Type B pancreatic cell (in vitro differentiated cells): ENCODE results near the gene PHF2. TPM values are rescaled to one million over a fixed set of nuclear protein-coding genes. Genes with fewer than 3 reads are reported as not detected.

Experiments
- DNase-seq: peaks from one replicate; pipeline ENCODE4 v3.0.0; 2021; ENCODE audit warnings: mixed read lengths; ENCODE audit not compliant: unreplicated experiment; ENCODE audit errors: extremely low spot score
- H3K27ac Mint-ChIP-seq: 2 replicates; pipeline ENCODE4 v1.8.0; 2021; ENCODE audit warnings: mild to moderate bottlenecking, mixed read lengths
- H3K27me3 Mint-ChIP-seq: 2 replicates; pipeline ENCODE4 v1.8.0; 2021; ENCODE audit warnings: mixed read lengths
- H3K36me3 Mint-ChIP-seq: 2 replicates; pipeline ENCODE4 v1.8.0; 2021; ENCODE audit warnings: mixed read lengths
- H3K4me1 Mint-ChIP-seq: one replicate; pipeline ENCODE4 v1.8.0; 2021; ENCODE audit warnings: mixed read lengths; ENCODE audit not compliant: unreplicated experiment
- H3K4me3 Mint-ChIP-seq: 2 replicates; pipeline ENCODE4 v1.8.0; 2021; ENCODE audit warnings: mild to moderate bottlenecking, mixed read lengths
- H3K9me3 Mint-ChIP-seq: 2 replicates; pipeline ENCODE4 v1.8.0; 2021; ENCODE audit warnings: mixed read lengths
- total RNA-seq: library from RNA; stranded (reverse); gene quantifications from 2 replicates; pipeline ENCODE4 v1.2.1, GENCODE V29; 2021; ENCODE audit warnings: low replicate concordance
- TF ChIP-seq, protein P1 (sequence below): fragments of 200-600 bp; sonication (generic); conservative IDR thresholded peaks from 2 replicates; pipeline ENCODE4 v1.5.0; 2021; ENCODE audit warnings: antibody characterized with exemption, mild to moderate bottlenecking

The PHF2 gene
- total RNA-seq, 1 donor from 2014 or later = 34.7 TPM

DNA sequence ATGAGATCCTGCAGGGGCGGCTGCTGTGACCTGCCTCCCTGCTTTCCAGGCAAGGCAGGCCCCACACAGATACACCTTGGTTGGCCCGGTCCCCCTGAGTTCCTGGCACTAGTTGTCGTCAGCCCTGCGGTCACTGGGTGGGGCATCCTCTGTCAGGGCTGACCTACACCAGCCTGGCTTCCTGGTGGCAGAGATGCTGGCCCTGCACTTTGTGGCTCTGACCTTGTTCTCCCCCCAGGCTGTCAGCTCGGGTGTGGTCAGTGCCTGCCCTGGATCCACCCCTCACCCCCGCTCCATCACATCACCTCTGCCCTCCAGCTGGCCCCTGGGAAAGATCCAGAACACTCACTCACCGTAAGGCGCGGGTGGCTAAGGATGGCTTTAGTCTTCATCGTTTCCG is 74.1 kb downstream of the PHF2 start:
- H3K27me3 Mint-ChIP-seq = no peaks in the 10 kb centered on the region
- H3K36me3 Mint-ChIP-seq = peaks cover 5% of the 10 kb centered on the region
- no peaks in the 10 kb centered on the region for H3K4me1 Mint-ChIP-seq
- DNase-seq = peak; percentile 58
- H3K27ac Mint-ChIP-seq = no peak overlapping the region
- H3K9me3 Mint-ChIP-seq = no peaks in the 10 kb centered on the region
- TF ChIP-seq, protein P1, sequence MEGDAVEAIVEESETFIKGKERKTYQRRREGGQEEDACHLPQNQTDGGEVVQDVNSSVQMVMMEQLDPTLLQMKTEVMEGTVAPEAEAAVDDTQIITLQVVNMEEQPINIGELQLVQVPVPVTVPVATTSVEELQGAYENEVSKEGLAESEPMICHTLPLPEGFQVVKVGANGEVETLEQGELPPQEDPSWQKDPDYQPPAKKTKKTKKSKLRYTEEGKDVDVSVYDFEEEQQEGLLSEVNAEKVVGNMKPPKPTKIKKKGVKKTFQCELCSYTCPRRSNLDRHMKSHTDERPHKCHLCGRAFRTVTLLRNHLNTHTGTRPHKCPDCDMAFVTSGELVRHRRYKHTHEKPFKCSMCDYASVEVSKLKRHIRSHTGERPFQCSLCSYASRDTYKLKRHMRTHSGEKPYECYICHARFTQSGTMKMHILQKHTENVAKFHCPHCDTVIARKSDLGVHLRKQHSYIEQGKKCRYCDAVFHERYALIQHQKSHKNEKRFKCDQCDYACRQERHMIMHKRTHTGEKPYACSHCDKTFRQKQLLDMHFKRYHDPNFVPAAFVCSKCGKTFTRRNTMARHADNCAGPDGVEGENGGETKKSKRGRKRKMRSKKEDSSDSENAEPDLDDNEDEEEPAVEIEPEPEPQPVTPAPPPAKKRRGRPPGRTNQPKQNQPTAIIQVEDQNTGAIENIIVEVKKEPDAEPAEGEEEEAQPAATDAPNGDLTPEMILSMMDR = no peak
- no peak overlapping the region for H3K4me3 Mint-ChIP-seq

DNA sequence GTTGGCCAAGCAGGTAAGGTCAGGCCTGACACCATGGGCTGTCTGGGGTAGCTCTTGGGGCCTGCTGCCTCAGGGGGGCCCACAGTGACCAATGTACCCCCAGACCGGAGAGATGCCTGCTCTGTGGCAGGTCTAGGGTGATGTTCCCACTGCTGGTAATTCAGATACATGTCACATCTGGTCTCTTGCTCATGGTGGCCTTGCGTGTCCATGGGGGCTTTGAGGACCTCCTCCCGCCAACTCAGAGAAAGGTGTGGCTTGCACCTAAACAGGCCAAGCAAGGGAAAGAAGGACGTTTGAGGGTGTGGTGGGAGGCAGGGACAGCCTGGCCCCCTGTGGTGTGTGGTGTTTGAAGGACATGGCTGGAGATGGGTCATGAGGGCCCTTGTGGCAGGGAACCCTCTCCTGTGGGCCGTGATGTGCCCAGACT is 75.2 kb downstream of the PHF2 start:
- Mint-ChIP-seq H3K4me3 (no peak overlapping the region), H3K9me3 (no peaks in the 10 kb centered on the region), H3K4me1 (no peaks in the 10 kb centered on the region), H3K27ac (no peak overlapping the region), H3K27me3 (no peaks in the 10 kb centered on the region), H3K36me3 (peaks cover 5% of the 10 kb centered on the region)
- peak; percentile 52 for DNase-seq
- TF ChIP-seq, protein P1 = no peak

DNA sequence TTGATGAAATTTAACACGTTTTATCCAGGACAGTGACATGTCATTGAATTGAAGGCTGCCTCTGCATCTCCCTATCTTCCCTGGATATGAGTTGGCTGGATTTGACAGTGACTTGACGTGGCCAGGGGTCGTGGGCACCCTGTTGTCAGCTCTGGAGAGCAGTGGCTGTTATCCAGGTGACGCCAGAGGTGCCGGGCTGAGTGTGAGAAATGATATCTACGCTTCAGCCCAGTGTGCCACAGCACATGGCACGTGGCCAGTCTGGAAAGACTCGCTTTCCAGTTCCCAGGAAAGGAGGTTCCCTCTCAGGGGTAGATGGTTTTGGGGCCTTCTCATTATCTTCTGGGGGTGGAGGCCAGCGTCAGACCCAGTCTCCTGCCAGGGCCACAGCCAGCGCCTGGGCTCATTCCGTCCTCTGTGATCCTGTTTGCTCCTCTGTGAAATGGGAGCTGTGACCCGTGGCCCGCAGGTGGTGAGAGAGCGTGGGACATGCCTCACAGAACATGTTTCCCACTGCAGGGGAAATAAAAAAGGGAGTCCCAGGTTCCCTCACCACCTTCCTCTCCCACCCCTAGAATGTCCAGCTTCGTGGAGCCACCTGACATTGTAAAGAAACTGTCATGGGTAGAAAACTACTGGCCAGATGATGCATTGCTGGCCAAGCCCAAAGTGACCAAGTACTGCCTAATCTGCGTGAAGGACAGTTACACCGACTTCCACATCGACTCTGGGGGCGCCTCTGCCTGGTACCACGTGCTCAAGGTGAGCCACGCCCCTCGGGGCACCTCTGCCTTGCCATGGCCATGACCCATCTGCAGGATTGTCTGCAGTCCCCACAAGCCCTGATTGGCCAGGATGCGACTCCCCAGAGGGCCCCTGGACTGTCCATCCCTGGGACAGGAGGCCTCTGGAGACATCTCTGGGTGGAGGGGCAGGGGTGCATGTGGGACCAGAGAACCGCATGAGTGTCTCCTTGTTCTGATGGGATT is 76.5 kb downstream of the PHF2 start:
- H3K27me3 Mint-ChIP-seq = no peaks in the 10 kb centered on the region
- no peaks in the 10 kb centered on the region for H3K4me1 Mint-ChIP-seq
- H3K36me3 Mint-ChIP-seq = peaks cover 5% of the 10 kb centered on the region
- no peaks in the 10 kb centered on the region for H3K9me3 Mint-ChIP-seq
- TF ChIP-seq, protein P1 = no peak
- H3K27ac Mint-ChIP-seq = no peak overlapping the region
- DNase-seq = no peak
- no peak overlapping the region for H3K4me3 Mint-ChIP-seq

DNA sequence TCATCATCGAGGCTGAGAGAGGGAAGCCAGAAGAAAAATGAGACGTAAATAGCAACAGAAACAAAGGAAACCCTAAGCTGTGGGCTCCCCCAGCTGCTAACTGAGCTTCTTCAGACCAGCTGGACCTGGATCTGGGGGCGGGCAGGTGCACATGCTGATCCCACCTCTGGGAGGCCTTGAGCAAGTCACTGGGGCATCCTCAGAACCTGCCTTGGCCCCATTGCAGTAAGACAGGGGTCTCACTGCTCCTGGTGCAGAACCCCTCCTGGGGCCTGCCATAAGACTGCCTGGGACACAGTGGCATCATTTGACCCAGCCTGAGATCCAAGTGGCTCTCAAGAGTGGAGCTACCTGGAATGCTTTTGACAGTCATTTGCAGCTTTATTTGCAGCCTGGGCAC is 77.4 kb downstream of the PHF2 start:
- no peak overlapping the region for H3K4me3 Mint-ChIP-seq
- no peak for DNase-seq
- H3K4me1 Mint-ChIP-seq = no peaks in the 10 kb centered on the region
- TF ChIP-seq, protein P1 = no peak
- H3K27me3 Mint-ChIP-seq = no peaks in the 10 kb centered on the region
- peaks cover 5% of the 10 kb centered on the region for H3K36me3 Mint-ChIP-seq
- no peak overlapping the region for H3K27ac Mint-ChIP-seq
- H3K9me3 Mint-ChIP-seq = no peaks in the 10 kb centered on the region

DNA sequence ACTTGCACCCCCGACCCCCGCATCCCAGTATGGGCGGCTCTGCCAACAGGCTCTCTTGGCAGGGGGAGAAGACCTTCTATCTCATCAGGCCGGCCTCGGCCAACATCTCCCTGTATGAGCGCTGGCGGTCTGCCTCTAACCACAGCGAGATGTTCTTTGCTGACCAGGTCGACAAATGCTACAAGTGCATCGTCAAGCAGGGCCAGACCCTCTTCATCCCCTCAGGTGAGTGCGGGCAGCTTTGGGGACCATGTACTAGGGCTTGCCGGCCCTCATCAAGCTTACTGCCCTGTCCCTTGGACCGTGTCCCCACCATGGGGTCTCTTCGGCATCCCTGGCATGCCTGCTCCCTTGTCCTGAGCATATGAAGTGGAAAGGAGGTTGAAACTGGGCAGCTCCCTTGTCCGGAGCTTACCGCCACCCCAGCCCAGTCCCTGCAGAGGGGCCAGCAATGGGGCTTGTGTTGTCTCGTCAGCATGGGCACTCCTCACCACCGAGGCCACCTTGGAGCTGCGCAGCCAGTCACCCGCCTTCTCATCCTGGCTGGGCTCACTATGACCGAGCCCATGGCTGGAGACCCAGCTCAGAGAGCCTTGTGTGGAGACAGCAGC is 78.1 kb downstream of the PHF2 start:
- no peaks in the 10 kb centered on the region for H3K4me1 Mint-ChIP-seq
- no peaks in the 10 kb centered on the region for H3K27me3 Mint-ChIP-seq
- no peak overlapping the region for H3K4me3 Mint-ChIP-seq
- TF ChIP-seq, protein P1 = no peak
- H3K9me3 Mint-ChIP-seq = no peaks in the 10 kb centered on the region
- H3K27ac Mint-ChIP-seq = no peak overlapping the region
- no peak for DNase-seq
- H3K36me3 Mint-ChIP-seq = peaks cover 5% of the 10 kb centered on the region
